HG03108 (cell line): ENCODE measurements around the gene SLC1A1.

ENCODE experiments used
- ATAC-seq: cut with Tn5 transposase; IDR thresholded peaks from one replicate; pipeline ENCODE4 v1.9.1; 2021; ENCODE audit warnings: moderate library complexity; ENCODE audit not compliant: unreplicated experiment

Gene SLC1A1

DNA sequence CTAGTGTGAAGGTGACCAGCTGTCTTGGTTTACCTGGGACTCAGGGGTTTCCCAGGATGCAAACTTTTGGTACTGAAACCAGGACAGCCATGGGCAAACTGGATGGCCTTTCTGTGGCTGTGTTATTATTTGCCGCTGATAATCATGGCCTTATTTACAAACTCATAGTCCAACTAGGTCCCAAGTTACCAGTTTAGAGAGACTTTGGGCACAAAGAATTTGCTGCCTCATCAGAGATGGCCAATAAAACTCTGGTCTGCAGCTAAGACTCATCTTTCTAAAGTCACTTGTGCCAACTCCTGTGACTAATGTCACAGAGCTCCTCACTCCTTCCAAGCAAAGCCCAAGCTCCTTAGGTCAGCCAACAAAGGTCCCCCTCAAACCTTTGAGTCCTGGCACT lies 124.4 kb downstream of the SLC1A1 start:
- ATAC-seq = no peak

DNA sequence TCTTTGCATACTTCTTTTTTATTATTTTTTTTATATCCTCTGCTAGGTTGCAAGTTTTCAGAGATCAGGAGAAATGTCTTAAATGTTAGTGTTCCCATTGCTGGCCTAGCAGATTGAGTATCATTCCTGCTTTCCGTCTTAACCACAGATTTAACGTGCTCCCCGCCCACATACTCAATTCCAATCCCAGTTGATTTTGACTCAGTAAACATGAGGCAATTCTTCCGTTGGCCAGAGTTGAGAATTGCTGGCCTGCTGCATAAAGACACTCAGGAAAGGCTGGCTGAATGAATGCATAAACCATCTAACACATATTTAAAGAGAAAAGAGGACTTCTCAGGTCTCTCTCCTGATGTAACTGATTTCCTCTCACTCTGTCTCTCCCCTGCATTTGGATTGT lies 125.0 kb downstream of the SLC1A1 start:
- no peak for ATAC-seq

DNA sequence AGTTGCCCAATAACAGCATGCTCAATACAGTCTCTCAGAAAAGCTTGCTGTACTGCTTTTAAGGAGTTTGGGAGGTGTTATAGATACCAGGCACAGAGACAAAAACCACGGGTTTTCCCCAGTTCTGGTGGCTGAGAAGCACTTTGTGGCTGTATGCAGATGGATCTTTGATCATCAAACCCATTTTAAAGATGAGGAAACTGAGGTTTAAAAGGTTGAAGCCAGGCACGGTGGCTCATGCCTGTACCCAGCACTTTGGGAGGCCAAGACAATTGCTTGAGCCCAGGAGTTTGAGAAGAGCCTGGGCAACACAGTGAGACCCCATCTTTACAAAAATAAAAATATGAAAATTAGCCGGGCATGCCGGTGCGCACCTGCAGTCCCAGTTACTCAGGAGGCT lies 125.5 kb downstream of the SLC1A1 start:
- no peak for ATAC-seq

GRCh38 chr9:4617752-4618151 lies 127.5 kb downstream of the SLC1A1 start:
- ATAC-seq = no peak

- no peak for ATAC-seq
These were observed 128.4 kb downstream of the SLC1A1 start for GRCh38 chr9:4618700-4619099.

GRCh38 chr9:4620057-4620765 lies 129.9 kb downstream of the SLC1A1 start:
- no peak for ATAC-seq

DNA sequence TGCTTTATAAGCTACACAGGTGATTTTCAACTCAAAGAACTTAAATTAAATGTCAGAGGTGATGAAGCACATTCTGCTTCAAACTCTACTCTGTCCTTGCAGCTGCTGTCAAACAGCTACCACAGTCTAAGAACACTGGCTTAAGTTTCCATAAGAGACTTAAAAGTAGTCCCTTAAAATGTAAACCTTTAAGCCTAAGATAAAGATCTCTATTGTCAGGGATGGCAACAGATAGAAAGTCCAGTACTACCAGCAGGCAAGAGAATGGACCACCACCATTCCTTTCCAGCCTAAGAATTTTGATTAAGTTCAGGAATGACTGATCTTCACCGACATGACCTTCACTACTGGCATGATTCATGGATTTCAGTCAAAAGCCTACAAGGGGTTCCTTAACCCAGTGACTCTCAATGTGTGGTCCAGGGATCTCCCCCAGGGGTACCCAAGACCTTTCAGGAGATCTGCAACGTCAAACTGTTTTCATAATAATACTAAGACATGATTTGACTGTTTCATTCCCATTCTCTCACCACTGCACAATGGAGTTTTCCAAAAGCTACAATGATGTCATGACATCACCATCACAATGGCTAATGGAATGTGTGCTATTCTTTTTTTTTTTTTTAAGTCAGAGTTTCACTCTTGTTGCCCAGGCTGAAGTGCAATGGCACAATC lies 130.8 kb downstream of the SLC1A1 start:
- ATAC-seq = no peak

DNA sequence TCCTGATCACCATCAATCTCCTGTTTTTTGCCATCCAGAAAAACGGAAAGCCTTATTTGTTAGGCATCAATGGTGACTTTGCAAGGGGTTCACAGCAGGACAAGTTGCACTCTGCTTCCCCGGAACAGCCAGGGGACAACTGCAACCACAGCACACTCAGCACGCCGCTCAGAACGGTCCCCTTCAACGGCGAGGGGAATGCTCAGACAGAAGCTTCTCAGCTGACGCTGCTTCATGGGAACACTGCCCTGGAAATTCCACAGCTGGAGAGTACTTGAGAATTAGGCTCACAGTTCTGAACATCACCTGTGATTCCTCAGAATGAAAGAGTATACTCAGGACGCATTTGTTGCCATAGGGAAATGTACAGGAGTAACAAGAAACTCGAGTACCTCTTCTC lies 131.7 kb downstream of the SLC1A1 start:
- no peak for ATAC-seq

DNA sequence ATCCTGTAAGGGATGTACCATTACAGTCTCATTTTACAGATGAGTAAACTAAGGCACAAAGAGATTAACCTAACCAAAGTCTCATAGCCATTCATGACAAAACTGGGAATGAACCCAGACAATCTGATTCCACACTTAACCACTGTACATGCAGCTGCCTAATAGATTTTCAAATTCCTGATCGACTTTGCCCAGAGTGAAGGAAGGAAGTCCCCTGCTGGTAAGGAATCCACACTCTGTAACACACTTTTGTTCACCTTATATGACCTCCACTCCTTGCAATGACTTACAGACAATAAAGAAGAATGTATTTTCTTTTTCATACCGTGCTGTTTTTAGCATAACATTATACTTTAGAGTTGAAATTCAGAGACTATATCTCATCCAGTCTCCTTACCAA lies 140.6 kb downstream of the SLC1A1 start:
- ATAC-seq = no peak
